Activated CD8-positive, alpha-beta T cell treated with anti-CD3 and anti-CD28 coated beads for 36 hours (primary cell): ENCODE results near the gene PRR18. TPM values are rescaled to one million over a fixed set of nuclear protein-coding genes. Genes with fewer than 3 reads are reported as not detected.

Experiments
- ATAC-seq: fragments of 200-7000 bp; cut with Tn5 transposase; one replicate; pipeline ENCODE4 v1.10.0; 2021; ENCODE audit warnings: mild to moderate bottlenecking, moderate library complexity
- CTCF ChIA-PET: fragments of 350-600 bp; sonication (Branson Sonifier 250); formaldehyde crosslinking; loops from one replicate; lab custom pipeline; 2021; ENCODE audit warnings: antibody characterized with exemption; lab: Charles Lee
- POLR2A ChIA-PET: fragments of 350-600 bp; sonication (Branson Sonifier 250); formaldehyde crosslinking; loops from one replicate; lab custom pipeline; 2021; ENCODE audit warnings: antibody characterized with exemption; lab: Charles Lee
- DNase-seq: peaks from one replicate; pipeline ENCODE4 v3.0.0-alpha.2; 2020
- H3K27ac Mint-ChIP-seq: one replicate; pipeline ENCODE4 v1.8.0; 2021; ENCODE audit warnings: mild to moderate bottlenecking, mixed read lengths
- H3K27me3 Mint-ChIP-seq: one replicate; pipeline ENCODE4 v1.8.0; 2021; ENCODE audit warnings: mixed read lengths
- H3K36me3 Mint-ChIP-seq: one replicate; pipeline ENCODE4 v1.8.0; 2021; ENCODE audit warnings: low read depth, mixed read lengths
- H3K4me1 Mint-ChIP-seq: one replicate; pipeline ENCODE4 v1.8.0; 2021; ENCODE audit warnings: low read depth, mixed read lengths
- H3K4me3 Mint-ChIP-seq: one replicate; pipeline ENCODE4 v1.8.0; 2021; ENCODE audit warnings: mild to moderate bottlenecking, moderate library complexity, mixed read lengths
- H3K9me3 Mint-ChIP-seq: one replicate; pipeline ENCODE4 v1.8.0; 2021; ENCODE audit warnings: mixed read lengths
- intact Hi-C: fragments of 100-400 bp; cut with micrococcal nuclease; formaldehyde crosslinking; loops from one replicate; pipeline ENCODE4 v1.10.0; 2022
- total RNA-seq, 2 experiments: library from RNA; stranded (reverse); gene quantifications; one replicate each; pipeline ENCODE4 v1.2.3, GENCODE V29; 2021
- TF ChIP-seq, protein P1 (sequence below): fragments of 200-600 bp; IDR thresholded peaks from one replicate; pipeline ENCODE4 v1.8.0; 2022; ENCODE audit warnings: antibody characterized with exemption, mild to moderate bottlenecking

The PRR18 gene
- total RNA-seq, 2 experiments from 2014 or later = 0.23 to 0.27 TPM

DNA sequence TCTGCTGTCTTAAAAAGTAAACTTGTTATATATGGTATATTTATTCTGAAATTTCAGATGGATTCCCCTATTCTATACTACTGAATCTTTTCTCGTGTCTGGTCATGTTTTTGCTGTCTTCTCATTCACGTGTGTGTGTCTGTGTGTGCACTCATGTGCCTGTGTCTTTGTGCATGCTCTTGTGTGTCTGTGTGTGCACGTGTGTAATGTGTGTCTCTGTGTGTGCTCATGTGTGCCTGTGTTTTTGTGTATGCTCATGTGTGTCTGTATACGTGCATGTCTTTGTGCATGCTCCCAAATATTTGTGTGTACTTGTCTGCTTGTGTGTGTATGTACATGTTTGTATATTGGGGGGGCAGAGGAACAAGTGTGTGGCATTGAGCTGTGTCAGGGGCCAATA is 34.0 kb downstream of the PRR18 start:
- ATAC-seq = no peak
- CTCF ChIA-PET = interaction anchor here (1.0 to 5.1 kb wide), 5 partner anchors 10 to 138 kb away, joined by 3 to 57 read pairs (median 4); no protein-coding TSS in a partner anchor
- intact Hi-C loops = loop anchor here (2.0 kb wide), 1 partner anchor 127 kb away; no protein-coding TSS in a partner anchor

GRCh38 chr6:166271376-166271765 is 36.8 kb downstream of the PRR18 start:
- Mint-ChIP-seq H3K4me3 (no peak overlapping the region), H3K27ac (no peak overlapping the region), H3K9me3 (no peaks in the 10 kb centered on the region), H3K36me3 (no peaks in the 10 kb centered on the region), H3K4me1 (peaks cover 6% of the 10 kb centered on the region), H3K27me3 (peaks cover 1% of the 10 kb centered on the region)
- TF ChIP-seq, protein P1, sequence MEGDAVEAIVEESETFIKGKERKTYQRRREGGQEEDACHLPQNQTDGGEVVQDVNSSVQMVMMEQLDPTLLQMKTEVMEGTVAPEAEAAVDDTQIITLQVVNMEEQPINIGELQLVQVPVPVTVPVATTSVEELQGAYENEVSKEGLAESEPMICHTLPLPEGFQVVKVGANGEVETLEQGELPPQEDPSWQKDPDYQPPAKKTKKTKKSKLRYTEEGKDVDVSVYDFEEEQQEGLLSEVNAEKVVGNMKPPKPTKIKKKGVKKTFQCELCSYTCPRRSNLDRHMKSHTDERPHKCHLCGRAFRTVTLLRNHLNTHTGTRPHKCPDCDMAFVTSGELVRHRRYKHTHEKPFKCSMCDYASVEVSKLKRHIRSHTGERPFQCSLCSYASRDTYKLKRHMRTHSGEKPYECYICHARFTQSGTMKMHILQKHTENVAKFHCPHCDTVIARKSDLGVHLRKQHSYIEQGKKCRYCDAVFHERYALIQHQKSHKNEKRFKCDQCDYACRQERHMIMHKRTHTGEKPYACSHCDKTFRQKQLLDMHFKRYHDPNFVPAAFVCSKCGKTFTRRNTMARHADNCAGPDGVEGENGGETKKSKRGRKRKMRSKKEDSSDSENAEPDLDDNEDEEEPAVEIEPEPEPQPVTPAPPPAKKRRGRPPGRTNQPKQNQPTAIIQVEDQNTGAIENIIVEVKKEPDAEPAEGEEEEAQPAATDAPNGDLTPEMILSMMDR = no peak
- ChIA-PET POLR2A (interaction anchor here (0.9 kb wide), 1 partner anchor 128 kb away, joined by 3 read pairs; no protein-coding TSS in a partner anchor), CTCF (interaction anchor here (1.3 kb wide), 1 partner anchor 110 kb away, joined by 5 read pairs; no protein-coding TSS in a partner anchor)
- intact Hi-C loops = no loop called here
- ATAC-seq = no peak
- DNase-seq = no peak

More for the DNA sequence above, 34.0 kb downstream of the PRR18 start:
- no peak overlapping the region for H3K27ac Mint-ChIP-seq
- H3K4me3 Mint-ChIP-seq = no peak overlapping the region
- H3K9me3 Mint-ChIP-seq = no peaks in the 10 kb centered on the region
- peaks cover 1% of the 10 kb centered on the region for H3K27me3 Mint-ChIP-seq
- POLR2A ChIA-PET = no interaction called here
- H3K36me3 Mint-ChIP-seq = no peaks in the 10 kb centered on the region
- H3K4me1 Mint-ChIP-seq = peaks cover 6% of the 10 kb centered on the region
- DNase-seq = no peak
- TF ChIP-seq, protein P1 = no peak

DNA sequence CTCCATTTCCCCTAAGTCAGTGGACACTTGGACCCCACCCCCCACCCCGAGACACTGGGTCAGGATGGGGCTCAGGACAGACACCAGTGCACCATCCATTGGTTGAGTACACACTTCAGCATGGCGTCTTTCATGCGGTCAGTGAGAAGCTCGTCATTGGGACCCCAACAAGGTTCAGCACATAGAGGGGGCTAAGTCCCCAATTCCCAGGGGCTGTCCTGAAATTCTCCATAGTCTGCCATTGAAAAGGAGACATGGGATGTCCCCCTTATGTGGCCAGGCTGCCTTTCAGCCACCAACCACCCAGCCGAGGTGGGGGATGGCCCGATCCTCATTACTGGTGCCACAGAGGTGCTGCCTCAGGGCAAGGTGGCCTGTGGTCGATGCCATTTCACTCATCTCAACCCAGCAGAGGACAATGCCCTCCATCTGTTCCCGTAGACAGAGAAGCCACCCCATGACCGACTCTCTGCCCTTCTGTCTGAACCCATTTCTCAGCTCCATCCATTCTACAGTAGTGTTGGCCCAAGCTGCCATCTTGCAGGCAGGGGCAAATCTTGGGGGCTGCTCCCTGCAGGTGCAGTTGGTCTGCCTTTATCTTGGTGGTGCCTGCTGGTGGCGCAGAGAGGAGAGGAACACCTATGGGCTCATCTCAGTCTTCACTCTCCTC is 37.4 kb downstream of the PRR18 start:
- no peak for DNase-seq
- Mint-ChIP-seq H3K4me3 (no peak overlapping the region), H3K9me3 (no peaks in the 10 kb centered on the region), H3K27ac (no peak overlapping the region), H3K4me1 (peaks cover 4% of the 10 kb centered on the region), H3K27me3 (no peaks in the 10 kb centered on the region), H3K36me3 (no peaks in the 10 kb centered on the region)
- CTCF ChIA-PET = interaction anchor here (0.6 kb wide), 2 partner anchors 11 to 295 kb away, joined by 3 read pairs; no protein-coding TSS in a partner anchor
- ATAC-seq = no peak
- TF ChIP-seq, protein P1 = no peak
- intact Hi-C loops = no loop called here
- POLR2A ChIA-PET = interaction anchor here (0.9 kb wide), 1 partner anchor 128 kb away, joined by 3 read pairs; no protein-coding TSS in a partner anchor

DNA sequence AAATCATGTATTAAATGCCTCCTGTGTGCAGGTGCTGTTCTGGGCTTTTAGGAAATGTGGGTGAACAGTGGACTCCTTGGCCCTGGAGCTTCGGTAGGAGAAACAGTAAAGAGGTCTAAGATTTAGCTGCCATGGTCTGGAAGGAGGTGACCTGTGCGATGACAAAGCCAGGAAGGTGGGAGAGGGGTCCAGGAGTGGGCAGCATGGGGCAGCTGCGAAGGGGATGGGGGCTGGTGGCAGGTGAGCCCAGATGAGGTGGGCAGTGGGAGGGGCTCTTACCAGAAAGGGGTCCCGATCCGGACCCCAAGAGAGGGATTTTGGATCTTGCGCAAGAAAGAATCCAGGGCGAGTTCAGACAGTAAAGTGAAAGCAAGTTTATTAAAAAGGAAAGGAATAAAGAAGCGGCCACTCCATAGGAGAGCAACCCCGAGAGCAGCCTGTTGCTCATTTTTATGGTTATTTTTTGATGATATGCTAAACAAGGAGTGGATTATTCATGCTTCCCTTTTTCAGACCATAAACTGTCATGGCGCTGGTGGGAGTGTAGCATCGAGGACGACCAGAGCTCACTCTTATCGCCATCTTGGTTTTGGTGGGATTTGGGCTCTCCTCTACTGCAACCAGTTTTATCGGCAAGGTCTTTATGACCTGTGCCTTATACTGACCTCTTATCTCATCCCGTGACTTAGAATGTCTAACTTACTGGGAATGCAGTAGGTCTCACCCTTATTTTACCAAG is 38.7 kb downstream of the PRR18 start:
- intact Hi-C loops = no loop called here
- TF ChIP-seq, protein P1 = no peak
- CTCF ChIA-PET = interaction anchor here (1.8 to 2.4 kb wide), 2 partner anchors 44 to 131 kb away, joined by 4 to 8 read pairs; no protein-coding TSS in a partner anchor

More for the DNA sequence above, 38.7 kb downstream of the PRR18 start:
- H3K4me3 Mint-ChIP-seq = no peak overlapping the region
- H3K27ac Mint-ChIP-seq = no peak overlapping the region
- no peaks in the 10 kb centered on the region for H3K27me3 Mint-ChIP-seq
- no peaks in the 10 kb centered on the region for H3K4me1 Mint-ChIP-seq
- POLR2A ChIA-PET = no interaction called here
- DNase-seq (no peak), ATAC-seq (no peak)
- no peaks in the 10 kb centered on the region for H3K9me3 Mint-ChIP-seq
- H3K36me3 Mint-ChIP-seq = no peaks in the 10 kb centered on the region
